Stimulated activated naive CD4-positive, alpha-beta T cell (primary cell): ENCODE results near the gene SESN1.
A peak's percentile ranks its signal among the peaks of the same experiment; 100 is the strongest.
"Not testable (repeated sequence)": the region's sequence is repeated elsewhere in the genome, so short reads cannot be mapped to it uniquely, and the experiment has no call there.

Source experiments
- DNase-seq, 6 experiments: peaks; one replicate each; lab custom pipeline; 2025; lab: John Stamatoyannopoulos, UW

SESN1 gene

DNA sequence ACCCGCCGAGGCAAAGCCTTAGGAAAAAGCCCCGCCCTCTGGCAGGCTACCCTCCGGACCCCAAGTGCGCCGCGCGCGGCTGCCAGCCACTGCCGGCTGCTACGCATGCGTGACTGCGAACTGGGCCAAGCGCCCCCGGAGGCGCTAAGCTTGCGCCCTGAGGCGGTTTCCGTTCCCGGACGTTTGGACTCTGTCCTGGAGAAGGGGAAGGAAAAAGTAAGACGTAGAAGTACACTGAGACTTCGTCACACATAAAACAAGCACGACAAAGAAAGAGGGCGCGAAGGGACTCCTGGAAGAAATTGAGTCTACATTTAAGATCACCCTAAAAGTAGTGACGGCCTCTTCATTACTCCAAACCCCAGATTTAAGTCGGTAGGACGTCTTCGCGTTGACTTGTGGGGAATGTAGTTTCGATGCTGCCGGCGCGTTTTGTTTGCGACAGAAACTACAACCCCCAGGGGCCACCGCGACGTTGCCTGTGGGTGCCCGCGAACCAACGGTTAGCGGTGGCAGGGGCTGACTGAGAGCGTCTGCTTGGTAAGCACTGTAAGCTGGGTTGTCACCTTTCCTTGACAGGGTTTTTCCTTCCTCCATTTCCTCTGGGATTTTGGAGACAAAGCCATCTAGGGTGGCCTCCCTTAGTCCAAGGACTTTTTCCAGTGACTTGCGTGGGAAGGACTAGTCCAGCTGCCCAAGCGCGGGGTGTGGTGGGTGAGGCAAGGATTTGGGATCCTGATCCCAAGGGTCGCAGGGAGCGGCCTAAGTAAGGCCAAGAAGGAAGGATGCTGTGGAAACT lies 589 bp upstream of the SESN1 start, which contains the start of gene CEP57L1:
Gene CEP57L1, plus strand, starts transcription at position 472 of the 799 bp plus-strand sequence. CDS start 49,715 bp downstream, outside the sequence.
- peak; percentile 86 to 98 (median 93) for DNase-seq

DNA sequence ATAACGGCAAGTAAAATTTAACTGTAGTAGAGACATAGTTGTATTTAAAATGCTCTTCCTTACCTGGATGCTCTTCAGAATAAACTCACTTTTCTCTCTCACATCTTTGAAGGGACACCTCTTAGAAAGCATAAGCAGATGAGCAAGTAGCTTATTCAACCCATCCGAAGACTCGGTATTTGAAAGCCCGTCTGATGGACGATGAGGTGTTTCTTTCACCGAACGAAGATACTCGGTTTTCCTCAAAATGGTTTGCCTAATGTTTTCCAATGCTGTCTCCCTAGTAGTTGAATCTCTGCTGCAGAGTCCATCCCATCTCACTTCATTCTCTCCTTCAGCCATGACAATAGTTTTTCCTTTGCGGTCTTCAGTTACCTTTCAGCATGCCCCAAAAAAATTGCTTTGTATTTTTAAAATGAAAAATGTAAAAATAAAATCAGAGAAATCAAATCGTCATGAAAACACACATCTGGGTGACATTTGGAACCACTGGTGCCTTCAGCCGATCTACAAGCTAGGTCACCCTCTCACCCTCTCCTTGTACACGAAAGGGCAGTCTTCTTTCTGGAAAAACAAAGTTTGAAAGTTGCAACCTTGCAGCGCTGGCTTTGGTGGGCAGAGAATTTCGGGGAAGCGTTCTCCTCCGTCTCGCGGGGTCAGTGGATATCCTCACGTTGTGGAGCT lies 772 bp downstream of the SESN1 start:
- DNase-seq = peak in 1 of 6 experiments; percentile 23

GRCh38 chr6:109092074-109092473 lies 2.6 kb downstream of the SESN1 start:
- no peak for DNase-seq

DNA sequence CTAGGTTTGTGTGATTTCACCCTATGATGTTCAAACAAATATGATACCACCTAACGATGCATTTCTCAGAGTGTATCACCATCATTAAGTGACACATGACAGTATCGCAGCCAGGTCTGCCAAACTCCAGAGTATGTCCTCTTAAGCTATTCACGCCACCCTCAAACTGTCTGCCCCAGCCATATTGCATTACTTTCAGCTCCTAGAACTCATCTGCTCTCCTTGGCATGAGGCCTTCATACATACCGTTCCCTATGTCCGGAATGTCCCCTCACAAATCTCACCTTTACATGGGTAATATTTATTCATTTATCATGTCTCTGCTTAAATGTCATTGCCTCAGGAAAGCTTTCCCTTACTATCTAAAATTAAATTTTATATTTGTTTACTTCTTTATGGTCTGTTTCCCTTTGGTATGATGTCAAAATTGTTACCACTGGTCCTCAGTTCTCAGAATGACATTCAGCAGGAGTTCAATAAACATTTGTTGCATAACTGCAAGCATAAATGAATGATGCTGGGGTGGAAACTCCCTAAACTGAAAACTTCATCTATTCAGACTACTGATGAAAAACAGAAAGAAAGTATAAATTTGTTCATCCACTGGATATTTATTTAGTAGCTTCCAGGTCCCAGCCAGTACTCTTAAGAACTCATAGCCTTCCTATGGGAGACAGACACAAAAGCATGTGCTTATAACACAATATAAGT lies 3.2 kb downstream of the SESN1 start:
- no peak for DNase-seq

GRCh38 chr6:109088995-109089394 lies 5.7 kb downstream of the SESN1 start:
- no peak for DNase-seq

DNA sequence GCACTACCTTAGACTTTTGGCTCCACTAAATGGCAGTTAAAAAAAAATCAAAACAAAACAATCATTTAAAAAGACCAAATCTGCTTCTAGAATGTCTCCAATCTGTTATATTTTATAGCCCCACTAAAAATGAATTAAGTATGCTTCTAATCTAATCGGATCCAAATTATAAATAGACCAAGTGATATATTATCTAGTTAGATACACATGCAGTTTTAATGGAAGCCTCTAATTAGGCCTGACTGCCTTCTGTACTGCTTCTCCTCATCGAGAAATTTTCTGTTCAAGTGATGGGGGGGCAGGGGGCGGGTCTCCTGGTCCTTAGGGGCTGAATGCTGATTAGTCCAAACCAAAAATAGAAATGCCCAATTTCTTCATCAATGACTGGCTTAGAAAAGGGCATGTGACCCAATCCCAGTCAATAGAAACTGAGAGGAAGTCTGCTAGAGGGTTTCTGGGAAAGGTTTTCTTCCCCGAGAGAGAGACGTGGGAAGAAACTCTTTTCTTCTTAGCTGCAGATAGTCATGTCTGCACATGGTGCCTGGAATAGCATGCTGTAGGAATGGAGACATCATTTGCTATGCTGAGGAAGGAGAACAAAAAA lies 6.9 kb downstream of the SESN1 start:
- no peak for DNase-seq

DNA sequence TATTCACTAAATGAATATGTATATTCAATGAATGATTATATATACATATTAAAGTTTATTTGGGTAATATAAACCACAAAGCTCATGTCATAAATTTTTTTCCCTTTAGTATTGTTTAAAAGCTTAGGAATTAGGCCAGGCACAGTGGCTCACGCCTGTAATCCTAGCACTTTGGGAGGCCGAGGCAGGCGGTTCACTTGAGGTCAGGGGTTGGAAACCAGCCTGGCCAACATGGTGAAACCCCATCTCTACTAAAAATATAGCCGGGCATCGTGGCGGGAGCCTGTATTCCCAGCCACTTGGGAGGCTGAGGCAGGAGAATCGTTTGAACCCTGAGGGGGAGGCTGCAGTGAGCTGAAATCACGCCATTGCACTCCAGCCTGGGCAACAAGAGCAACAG lies 10.5 kb downstream of the SESN1 start:
- not testable (repeated sequence) for DNase-seq

DNA sequence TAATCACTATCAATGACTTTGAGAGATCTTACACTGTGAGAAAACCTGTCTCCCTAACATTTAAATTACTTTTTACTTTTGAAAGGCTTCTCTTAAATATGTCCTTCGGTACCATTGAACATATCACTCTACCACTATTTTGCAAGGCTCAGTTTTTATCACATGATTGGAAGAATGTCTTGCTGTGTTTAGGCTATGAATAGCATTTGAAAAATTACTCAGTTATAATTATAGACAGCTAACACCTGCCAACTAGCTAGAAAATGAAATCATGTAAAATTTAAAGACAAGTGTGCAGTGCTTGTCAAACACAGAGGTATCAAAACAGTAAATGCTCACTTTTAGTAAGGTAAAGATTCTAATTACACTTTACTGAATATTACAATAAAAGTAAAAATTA lies 11.0 kb downstream of the SESN1 start:
- DNase-seq = no peak

DNA sequence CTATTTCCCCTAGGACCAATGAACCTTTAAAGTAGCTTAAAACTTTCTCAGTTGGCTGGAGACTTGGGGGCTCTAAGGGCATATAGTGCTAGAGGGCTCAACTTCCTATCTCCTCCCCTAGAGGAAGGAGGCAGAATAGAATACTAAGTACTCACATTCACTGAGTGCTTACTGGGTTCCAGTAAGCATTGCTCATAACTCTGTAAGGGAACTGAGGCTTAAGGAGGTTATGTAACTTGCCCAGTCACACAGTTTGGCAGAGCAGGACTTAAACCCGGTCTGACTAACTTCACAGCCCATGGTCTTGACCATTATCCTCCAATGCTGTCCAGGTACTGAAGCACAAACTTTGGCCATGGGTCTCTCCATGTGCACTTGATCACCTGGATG lies 12.5 kb downstream of the SESN1 start:
- DNase-seq = no peak

DNA sequence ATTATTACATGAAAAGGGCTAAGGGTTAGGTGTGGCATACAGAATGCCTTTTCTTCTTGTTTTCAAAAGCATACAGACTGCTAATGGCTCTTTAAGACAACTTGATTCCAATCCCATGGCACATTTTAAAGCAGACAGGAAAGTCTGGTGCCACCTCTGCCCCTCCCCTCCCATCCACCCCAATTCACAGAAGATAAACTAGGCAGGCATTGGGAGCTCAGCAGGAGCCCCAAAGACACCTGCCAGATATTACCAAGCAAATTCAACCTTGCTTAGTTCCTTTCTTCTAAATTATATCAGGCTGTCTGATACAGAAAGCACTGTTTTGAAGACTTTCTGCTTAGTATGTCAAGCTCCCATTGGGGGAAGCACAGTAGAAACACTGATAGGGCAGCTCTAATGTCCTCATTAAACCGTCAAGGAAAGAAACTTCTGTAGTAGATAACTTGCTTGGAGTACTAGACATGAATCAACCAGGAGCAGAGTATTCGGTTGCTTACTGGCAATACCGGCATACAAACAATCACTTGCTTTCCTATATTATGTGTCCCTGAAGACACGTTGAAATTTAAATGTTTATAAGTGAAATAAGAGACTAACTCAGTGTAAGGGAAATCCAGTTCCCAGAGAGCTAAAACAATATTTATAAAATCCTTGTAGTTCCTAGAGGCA lies 13.0 kb downstream of the SESN1 start:
- DNase-seq = no peak

- DNase-seq = no peak
Observed at GRCh38 chr6:109081026-109081425, 13.6 kb downstream of the SESN1 start.

- DNase-seq = no peak
Observed at GRCh38 chr6:109079981-109080380, 14.7 kb downstream of the SESN1 start.

- DNase-seq = no peak
Observed at GRCh38 chr6:109076377-109076776, 18.3 kb downstream of the SESN1 start.

DNA sequence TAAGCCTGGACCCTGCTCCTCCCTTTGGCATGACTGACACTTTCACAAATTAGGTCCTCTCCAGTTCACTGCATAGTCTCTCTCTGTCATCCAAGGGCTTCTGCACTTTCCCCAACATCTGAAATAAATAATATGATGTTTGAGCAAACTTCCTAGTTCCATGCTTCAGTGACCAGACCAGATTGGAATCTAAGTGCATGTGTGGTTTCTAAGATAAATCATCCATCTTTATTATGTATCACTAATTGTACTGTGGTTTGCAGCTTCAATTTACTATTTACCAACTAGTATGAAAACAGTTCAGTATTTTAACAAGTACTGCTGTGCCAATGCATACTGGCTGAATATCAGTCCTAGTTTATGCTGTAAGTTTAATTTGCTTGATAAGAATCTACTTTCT lies 18.7 kb downstream of the SESN1 start:
- DNase-seq = no peak

DNA sequence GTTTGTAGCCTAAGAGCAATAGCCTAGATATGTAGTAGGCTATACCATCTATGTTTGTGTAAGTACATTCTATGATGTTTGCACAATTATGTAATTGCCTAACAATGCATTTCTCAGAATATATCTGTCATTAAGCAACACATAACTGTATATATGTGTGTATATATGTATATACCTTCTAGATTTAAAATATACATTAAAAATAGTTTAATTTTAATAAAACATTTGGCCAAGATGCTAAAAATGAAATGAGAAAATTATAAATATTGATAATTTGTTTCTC lies 20.6 kb downstream of the SESN1 start:
- DNase-seq = no peak

GRCh38 chr6:109073344-109074132 lies 21.1 kb downstream of the SESN1 start:
- peak in 5 of 6 experiments; percentile 30 to 76 (median 48) for DNase-seq

DNA sequence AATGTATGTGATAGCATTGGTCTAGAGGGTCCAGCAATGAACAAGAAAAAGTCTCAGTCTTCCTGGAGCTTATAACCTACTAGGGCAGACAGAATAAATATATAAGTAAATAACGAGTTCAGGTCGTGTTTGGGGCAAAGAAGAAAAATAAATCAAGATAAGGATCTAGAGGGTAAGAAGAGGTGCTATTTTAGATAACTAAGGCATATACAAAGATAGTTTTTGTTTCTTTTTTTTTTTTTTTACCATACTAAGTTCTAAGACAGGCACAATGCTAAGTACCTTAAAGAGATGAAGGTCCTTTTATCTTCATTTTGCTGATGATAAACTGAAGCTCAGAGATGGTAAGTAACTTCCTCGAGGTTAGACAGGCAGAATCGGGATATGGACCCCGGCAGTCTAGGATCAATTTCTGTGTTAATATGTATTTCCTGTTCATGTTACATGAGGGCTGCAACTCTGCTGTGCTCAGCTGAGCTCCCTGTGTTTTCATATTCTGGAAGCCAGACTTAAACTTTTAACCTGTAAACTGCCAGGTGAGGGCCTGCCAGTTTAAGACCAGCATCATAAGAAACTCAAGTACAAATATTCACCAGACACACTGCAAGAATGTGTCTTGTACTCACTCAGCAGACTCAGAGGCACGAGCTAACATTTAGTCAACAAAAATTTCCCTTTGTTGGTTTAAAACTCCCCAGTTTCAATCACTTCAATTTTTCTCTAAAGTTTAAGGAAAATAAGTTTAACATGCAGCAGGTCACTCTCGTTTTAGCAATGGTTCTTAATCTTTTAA lies 23.3 kb downstream of the SESN1 start:
- peak in 1 of 6 experiments; percentile 13 for DNase-seq

DNA sequence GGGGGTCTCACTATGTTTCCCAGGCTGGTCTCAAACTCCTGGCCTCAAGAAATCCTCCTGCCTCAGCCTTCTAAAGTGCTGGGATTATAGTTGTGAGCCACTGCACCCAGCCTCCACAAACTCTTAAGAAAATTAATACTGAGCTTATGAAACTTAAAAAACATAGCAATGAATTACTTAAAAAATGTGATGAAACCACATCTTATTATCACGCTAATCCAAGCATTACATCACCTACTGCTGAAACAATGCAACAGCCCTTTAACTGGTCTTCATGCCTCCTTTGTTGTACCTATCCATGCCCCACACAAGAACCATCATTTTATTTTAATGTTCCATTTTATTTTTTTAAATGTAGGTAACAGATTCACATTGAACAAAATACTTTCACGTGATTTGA lies 24.9 kb downstream of the SESN1 start:
- DNase-seq = no peak

- no peak for DNase-seq
Observed at GRCh38 chr6:109062767-109063352, 31.8 kb downstream of the SESN1 start.

DNA sequence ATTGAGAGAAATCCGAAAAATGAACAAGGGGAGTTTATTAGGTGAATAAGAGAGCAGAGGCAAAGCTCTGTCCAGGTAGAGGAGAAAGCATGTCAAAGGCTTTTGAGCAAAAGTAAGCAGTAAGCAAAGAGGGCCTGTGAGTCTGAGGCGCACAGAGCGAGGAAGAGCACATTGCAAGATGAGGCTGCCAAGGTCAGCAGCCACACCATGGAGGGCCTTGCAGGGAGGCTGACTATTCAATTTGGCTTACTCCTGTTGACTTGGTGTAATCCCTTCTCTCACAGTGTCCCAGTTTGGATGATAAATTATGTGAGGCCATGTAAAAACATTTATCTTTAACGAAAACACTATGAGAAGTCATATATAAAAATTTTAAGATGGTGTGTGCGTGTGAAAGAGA lies 32.4 kb downstream of the SESN1 start:
- DNase-seq = no peak
